ENCODE data around the gene OR51M1.

The OR51M1 gene

GRCh38 chr11:5384335-5384734 is 723 bp downstream of the OR51M1 start:
- in situ Hi-C loops (cut with MboI; ENCODE audit: low sequenced_read_pairs): no loop called here

- in situ Hi-C loops (cut with MboI; ENCODE audit: low sequenced_read_pairs): no loop called here
Measured at GRCh38 chr11:5390210-5390609, 6.6 kb downstream of the OR51M1 start.

GRCh38 chr11:5394091-5394490 is 10.5 kb downstream of the OR51M1 start:
- in situ Hi-C loops (cut with MboI; ENCODE audit: low sequenced_read_pairs): no loop called here

GRCh38 chr11:5398936-5399335 is 15.3 kb downstream of the OR51M1 start:
- in situ Hi-C loops (cut with MboI; ENCODE audit: low sequenced_read_pairs): no loop called here

- in situ Hi-C loops (cut with MboI; ENCODE audit: low sequenced_read_pairs): no loop called here
Measured at GRCh38 chr11:5405173-5405572, 21.6 kb downstream of the OR51M1 start.

GRCh38 chr11:5420993-5421392 is 37.4 kb downstream of the OR51M1 start:
- in situ Hi-C loops (cut with MboI; ENCODE audit: low sequenced_read_pairs): no loop called here

- in situ Hi-C loops (cut with MboI; ENCODE audit: low sequenced_read_pairs): no loop called here
Measured at GRCh38 chr11:5421811-5422210, 38.2 kb downstream of the OR51M1 start, which contains the start of gene OR51Q1. Gene OR51Q1, plus strand, starts transcription at chr11:5422111. Its CDS starts 90 bp downstream, at chr11:5422201.

- in situ Hi-C loops (cut with MboI; ENCODE audit: low sequenced_read_pairs): no loop called here
Measured at GRCh38 chr11:5423131-5423530, 39.5 kb downstream of the OR51M1 start.

GRCh38 chr11:5441414-5441813 is 57.8 kb downstream of the OR51M1 start, which contains the start of gene OR51I1:
Gene OR51I1, minus strand, starts transcription at chr11:5441514. Its CDS starts 0 bp downstream, at chr11:5441514.
- in situ Hi-C loops (cut with MboI; ENCODE audit: low sequenced_read_pairs): no loop called here

All from hTERT RPE-1 (cell line).